ENCODE data around the gene RHEBL1.

RHEBL1 gene, protein sequence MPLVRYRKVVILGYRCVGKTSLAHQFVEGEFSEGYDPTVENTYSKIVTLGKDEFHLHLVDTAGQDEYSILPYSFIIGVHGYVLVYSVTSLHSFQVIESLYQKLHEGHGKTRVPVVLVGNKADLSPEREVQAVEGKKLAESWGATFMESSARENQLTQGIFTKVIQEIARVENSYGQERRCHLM

DNA sequence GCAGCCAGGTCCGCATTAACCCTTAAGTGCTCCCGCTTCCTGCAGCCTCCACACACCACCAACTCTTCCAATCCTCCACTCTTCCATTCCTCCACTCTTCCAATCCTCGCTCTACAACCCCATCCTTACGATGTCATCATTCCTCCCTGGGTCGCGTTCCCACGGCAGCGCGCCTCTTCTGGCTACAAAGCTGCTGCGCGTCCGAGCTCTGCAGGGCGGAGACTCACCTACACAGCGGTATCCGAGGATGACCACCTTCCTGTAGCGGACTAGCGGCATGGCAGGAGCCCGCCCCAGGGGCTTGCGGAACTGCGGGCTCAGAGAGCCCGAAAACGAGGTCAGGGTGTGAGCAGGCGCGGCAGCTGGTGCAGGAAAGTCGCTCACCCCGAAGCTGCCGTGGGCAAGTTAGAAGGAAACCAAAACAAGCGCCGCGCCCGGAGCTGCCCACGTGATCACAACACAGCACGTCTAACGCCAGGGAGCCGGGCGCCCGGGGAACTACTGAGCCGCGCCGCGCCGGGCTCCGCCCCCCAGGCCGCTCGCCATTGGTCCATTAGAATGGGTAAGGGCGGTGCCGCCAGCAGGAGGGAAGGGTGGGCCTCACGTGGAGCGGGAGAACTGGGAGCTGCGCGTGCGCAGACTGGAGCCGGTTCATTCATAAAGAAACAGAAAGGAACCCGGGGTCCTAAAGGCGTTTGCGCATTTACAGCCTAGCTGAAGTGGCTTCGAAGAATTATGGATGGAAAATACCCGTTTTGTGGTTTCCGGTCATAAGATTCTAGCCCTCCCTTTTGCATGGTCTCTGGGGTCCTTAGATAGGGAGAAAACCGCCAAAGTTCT, at the start of gene RHEBL1:
TSS of gene RHEBL1 (minus strand) at position 473 of the 840 bp plus-strand sequence. CDS start at position 279, 194 bp downstream.
- DNase-seq (ENCODE audit: low read depth in 1 of 2, low spot score in 1 of 2) = peak; percentile 96 to 99
- in situ Hi-C loops (cut with HindIII; ENCODE audit: low pct_unique_long_range_greater_than_20kb, low sequenced_read_pairs) = no loop called here
- no peak for TF ChIP-seq JUND (IDR thresholded peaks at IDR 0.05; ENCODE audit: low read depth)

DNA sequence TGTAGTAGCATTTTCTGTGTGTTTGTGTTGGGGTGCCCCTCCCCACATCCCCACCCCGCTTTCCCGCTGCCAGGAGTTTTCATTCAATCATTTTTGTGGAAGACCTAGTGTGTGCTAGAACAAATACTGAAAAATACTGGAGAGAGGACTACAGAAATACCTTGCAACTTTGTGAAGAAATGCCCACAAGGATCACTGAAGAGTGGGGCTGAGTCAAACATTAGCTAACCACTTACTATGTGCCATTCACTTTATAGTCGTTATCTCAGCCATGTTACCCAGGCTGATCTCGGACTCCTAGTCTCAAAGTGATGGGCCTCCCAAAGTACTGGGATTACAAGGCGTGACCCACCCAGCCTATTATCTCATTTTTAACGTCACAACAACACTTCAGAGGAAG, 41.4 kb upstream of the RHEBL1 start:
- in situ Hi-C loops (cut with HindIII; ENCODE audit: low pct_unique_long_range_greater_than_20kb, low sequenced_read_pairs) = no loop called here
- no peak for DNase-seq (ENCODE audit: low read depth in 1 of 2, low spot score in 1 of 2)
- TF ChIP-seq JUND (IDR thresholded peaks at IDR 0.05; ENCODE audit: low read depth) = no peak

DNA sequence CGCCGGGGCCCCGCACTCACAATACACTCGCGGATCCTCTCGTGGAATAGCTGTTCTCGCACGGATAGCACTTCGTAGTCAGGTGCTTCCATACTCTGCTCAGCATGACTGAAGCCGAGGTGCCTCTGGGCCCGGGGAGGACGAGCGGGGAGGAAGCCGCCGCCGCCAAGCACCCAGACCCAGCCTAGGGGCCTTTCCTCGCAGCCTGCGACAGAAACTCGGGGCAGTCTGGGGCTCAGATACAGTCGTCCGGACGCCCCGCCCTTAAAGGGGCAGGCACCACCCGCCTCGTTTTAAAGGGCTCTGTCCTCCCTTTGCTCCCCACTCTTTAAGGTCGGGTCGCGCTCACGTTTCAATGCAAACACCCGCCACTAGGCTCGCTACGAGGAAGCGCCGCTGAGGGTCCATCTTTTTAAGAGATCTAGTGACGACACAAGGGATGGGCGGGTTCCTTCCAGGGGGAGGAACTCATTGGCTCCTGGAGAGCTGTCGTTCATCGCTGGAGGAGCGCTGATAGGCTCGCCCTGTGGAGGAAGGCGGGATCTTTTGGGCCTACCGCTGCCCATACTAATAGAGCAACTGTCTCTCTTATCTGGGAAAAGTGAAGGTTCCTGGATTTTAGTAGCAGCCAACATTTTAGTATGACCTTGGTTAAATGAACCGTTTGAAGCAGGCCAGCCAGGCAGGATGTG, 40.8 kb upstream of the RHEBL1 start, which contains the start of gene LMBR1L:
TSS of gene LMBR1L (minus strand) at position 384 of the 692 bp plus-strand sequence. CDS start at position 92, 292 bp downstream.
- peak; percentile 98 to 99 for DNase-seq (ENCODE audit: low read depth in 1 of 2, low spot score in 1 of 2)
- in situ Hi-C loops (cut with HindIII; ENCODE audit: low pct_unique_long_range_greater_than_20kb, low sequenced_read_pairs) = no loop called here
- TF ChIP-seq JUND (IDR thresholded peaks at IDR 0.05; ENCODE audit: low read depth) = no peak

DNA sequence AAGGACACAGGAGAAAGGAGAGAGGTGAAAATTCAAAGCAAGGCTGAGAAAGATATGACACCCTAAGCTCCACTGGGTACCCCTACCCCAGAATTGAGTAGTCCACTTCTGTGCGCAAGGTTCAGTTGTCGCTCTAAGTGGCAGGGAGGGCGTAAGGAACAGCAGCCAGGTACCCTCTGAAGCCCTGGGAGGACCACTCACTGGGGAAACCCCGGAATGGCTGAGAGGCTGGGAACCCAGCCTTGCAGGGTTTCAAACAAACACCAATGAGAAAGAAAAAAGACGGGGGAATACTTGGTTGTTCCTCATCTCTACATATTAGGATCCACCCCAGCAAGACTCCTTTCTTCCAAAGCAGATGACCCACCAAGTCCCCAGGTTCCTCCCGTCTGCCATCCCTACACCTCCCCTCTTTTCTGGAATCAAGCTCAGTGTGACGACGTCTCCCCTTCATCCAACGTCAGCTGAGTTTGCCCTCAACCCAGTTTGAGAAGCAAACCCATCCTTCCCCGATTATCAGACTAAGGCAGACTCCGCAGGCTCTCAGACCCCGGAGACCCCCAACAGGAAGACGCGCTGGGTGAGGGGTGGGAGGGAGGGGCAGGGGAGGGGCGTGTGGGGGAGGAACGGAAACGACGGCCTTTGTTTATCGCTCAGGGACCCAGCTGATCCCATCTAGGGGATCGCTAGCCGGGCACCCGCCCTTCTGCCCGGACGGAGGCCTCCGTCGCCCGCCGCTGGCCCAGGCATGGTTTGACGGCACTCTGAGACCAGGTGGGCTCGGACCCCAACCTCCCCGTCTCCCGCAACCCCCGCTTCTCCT, 40.1 kb upstream of the RHEBL1 start:
- TF ChIP-seq JUND (IDR thresholded peaks at IDR 0.05; ENCODE audit: low read depth) = no peak
- in situ Hi-C loops (cut with HindIII; ENCODE audit: low pct_unique_long_range_greater_than_20kb, low sequenced_read_pairs) = no loop called here
- no peak for DNase-seq (ENCODE audit: low read depth in 1 of 2, low spot score in 1 of 2)

DNA sequence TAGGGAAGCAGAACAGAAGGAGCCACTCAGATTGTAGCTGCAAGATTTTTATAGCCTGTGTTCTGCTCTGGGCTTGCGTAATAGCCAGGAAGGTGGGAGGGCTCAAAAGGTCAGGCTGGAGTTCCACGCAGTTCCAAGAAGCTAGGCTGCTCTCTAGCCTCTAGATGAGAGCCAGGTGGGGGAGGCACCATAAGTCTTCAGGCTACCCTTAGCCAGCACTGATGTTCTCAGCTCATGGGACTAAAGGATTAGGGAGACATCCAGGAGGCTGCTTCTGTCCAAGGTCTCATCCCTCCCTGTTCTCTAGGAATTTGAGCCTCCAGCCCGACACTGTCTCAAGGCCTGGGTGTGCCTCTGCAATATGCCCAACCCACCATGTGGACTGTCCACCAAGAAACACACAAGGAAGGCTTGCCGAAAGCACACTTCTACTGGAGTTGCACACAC, 39.2 kb upstream of the RHEBL1 start:
- in situ Hi-C loops (cut with HindIII; ENCODE audit: low pct_unique_long_range_greater_than_20kb, low sequenced_read_pairs) = no loop called here
- no peak for TF ChIP-seq JUND (IDR thresholded peaks at IDR 0.05; ENCODE audit: low read depth)
- DNase-seq (ENCODE audit: low read depth in 1 of 2, low spot score in 1 of 2) = no peak

DNA sequence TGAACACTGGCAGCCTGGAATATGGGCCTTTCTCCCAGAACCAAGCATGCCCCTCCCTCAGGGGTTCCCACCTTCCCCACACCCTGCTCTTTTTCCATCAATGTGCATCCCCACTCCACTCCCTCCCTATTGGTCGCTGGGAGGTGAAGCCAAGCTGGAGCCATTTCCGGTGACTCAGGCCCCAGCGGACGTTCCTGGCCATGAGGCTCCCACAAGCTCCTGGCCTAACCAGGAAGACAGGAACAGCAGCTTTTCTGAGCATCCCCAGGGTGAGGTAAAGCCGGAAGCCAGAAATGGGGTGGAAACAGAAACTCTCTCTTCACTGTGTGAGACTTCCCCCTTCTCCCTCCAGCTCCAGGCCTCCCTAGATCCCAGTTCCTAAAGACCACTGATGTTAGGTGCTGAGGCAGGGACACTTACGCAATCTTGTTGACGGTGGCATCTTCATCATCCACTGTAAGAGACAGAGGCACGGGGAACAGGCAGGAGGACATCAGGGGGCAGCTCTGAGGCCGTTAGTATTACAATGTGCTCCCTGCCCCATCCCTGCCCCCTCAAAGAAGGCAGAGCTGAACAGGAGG, 35.8 kb upstream of the RHEBL1 start:
- DNase-seq (ENCODE audit: low read depth in 1 of 2, low spot score in 1 of 2) = peak in 1 of 2 experiments; percentile 88
- in situ Hi-C loops (cut with HindIII; ENCODE audit: low pct_unique_long_range_greater_than_20kb, low sequenced_read_pairs) = no loop called here
- TF ChIP-seq JUND (IDR thresholded peaks at IDR 0.05; ENCODE audit: low read depth) = no peak

DNA sequence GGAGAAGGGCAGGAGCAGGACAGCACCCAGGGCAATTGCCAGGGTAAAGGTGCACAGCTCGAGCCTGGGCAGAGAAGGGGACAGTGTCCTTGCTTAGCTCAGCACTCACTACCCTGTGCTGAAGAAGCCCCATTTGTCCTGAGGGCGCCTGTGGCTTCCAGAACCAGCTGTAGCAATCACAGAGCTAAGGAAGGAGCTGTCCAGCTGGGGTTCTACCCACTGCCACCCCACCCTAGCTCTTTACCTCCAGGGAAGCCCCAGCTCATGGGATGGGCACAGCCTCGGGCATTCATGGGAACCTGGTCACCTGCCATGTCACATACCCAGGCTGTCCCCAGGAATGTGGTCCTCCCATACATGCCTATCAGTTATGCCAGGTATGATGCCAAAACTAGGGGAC, 35.0 kb upstream of the RHEBL1 start:
- DNase-seq (ENCODE audit: low read depth in 1 of 2, low spot score in 1 of 2) = no peak
- no peak for TF ChIP-seq JUND (IDR thresholded peaks at IDR 0.05; ENCODE audit: low read depth)
- in situ Hi-C loops (cut with HindIII; ENCODE audit: low pct_unique_long_range_greater_than_20kb, low sequenced_read_pairs) = no loop called here

DNA sequence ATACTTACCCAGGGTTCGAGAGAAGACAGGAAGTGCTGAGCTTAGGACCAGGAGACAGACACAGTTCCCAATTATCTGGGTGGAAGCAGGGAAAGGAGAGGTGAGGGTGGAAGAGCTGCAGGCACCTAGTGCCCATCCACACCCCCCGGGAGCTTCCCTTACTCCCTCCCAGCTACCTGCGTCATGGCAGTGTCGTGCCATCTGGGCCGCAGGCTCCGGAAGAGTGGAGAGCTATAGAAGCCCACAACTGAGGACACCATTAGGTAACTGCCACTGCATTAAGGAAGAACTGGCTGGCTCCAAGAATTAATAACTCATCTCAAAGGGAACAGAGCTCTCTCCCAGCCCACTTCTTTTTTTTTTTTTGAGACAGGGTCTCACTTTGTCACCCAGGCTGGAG, 30.6 kb upstream of the RHEBL1 start:
- in situ Hi-C loops (cut with HindIII; ENCODE audit: low pct_unique_long_range_greater_than_20kb, low sequenced_read_pairs) = no loop called here
- TF ChIP-seq JUND (IDR thresholded peaks at IDR 0.05; ENCODE audit: low read depth) = no peak

DNA sequence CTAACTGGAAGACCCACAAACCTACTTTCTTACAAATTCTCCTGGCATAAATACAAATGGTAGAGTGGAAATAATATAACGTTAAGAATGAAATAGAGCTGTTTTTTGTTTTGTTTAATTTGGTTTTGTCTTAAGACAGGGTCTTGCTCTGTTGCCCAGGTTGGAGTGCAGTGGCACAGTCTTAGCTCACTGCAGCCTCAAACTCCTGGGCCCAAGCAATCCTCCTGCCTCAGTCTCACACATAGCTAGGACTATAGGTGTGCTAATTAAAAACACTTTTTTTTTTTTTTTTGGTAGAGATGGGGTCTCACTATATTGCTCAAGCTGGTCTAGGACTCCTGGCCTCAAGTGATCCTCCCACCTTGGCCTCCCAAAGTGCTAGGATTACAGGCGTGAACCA, 28.9 kb upstream of the RHEBL1 start:
- in situ Hi-C loops (cut with HindIII; ENCODE audit: low pct_unique_long_range_greater_than_20kb, low sequenced_read_pairs) = no loop called here
- DNase-seq (ENCODE audit: low read depth in 1 of 2, low spot score in 1 of 2) = no peak
- TF ChIP-seq JUND (IDR thresholded peaks at IDR 0.05; ENCODE audit: low read depth) = no peak

More for the DNA sequence above, 30.6 kb upstream of the RHEBL1 start:
- no peak for DNase-seq (ENCODE audit: low read depth in 1 of 2, low spot score in 1 of 2)

DNA sequence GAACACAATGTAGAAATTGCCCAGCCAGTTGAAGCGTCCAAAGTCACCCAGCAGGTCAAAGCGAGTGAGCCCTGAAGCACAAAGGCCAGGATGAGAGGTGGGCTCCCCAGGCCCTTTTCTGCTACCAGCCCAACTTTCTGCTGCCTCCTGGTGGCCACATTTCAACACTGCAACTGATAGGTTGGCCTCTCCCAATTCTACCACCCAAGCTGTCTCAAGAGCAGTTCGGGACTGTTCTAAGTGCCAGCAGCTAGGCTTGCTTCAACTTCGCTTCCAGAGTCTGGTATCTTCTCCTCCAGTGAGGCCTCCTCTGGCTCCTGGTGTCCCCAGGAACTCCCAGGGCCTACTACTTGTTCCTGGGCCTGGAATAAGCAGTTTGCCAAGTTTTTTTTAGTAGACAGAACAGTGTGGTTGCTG, 28.3 kb upstream of the RHEBL1 start:
- no peak for TF ChIP-seq JUND (IDR thresholded peaks at IDR 0.05; ENCODE audit: low read depth)
- in situ Hi-C loops (cut with HindIII; ENCODE audit: low pct_unique_long_range_greater_than_20kb, low sequenced_read_pairs) = no loop called here
- peak; percentile 52 to 59 for DNase-seq (ENCODE audit: low read depth in 1 of 2, low spot score in 1 of 2)

DNA sequence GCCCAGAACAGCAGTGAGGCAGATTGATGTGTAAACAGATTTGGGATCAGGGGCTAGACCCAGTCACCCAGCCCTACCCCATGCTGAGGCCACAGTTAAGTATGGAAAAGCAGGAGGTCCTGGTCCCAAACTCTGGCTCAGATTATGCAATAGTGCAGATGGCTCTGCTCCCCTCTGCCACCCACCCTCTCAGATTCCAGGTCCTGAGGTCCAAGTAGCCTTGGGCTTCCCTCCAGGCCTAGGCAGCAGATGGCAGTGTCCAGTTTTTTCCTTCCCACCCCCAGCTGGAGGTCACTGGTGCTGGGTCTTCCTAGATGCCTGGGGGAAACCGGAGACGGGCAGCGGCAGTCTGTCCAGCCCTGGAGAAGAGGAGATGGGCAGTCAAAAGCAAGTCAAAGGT, 27.6 kb upstream of the RHEBL1 start:
- TF ChIP-seq JUND (IDR thresholded peaks at IDR 0.05; ENCODE audit: low read depth) = no peak
- in situ Hi-C loops (cut with HindIII; ENCODE audit: low pct_unique_long_range_greater_than_20kb, low sequenced_read_pairs) = no loop called here
- no peak for DNase-seq (ENCODE audit: low read depth in 1 of 2, low spot score in 1 of 2)

DNA sequence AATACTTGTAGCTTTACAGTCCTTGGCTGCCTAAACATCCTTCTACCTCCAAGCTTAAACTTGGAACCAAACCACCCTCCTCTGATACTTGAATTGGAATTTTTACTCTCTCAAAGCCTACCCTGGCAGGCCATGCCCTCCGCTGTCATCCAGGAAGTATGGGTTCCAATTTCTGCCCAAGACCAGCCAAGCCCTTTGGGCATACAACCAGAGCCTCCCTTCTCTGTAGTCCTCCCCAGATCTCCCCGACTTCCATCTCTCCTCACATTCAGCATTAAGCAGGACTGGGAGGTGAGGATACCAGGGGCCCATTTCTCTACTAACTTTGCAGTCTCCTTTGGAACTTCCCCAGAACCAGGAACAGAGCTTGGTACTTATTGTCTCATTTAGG, 25.2 kb upstream of the RHEBL1 start:
- no peak for TF ChIP-seq JUND (IDR thresholded peaks at IDR 0.05; ENCODE audit: low read depth)
- in situ Hi-C loops (cut with HindIII; ENCODE audit: low pct_unique_long_range_greater_than_20kb, low sequenced_read_pairs) = no loop called here
- DNase-seq (ENCODE audit: low read depth in 1 of 2, low spot score in 1 of 2) = no peak
